ENCODE data around the gene COG5.

COG5 gene

GRCh38 chr7:107394276-107394675, 169.4 kb downstream of the COG5 start:
- no peak for DNase-seq (ENCODE audit: low read depth in 2 of 2)

DNA sequence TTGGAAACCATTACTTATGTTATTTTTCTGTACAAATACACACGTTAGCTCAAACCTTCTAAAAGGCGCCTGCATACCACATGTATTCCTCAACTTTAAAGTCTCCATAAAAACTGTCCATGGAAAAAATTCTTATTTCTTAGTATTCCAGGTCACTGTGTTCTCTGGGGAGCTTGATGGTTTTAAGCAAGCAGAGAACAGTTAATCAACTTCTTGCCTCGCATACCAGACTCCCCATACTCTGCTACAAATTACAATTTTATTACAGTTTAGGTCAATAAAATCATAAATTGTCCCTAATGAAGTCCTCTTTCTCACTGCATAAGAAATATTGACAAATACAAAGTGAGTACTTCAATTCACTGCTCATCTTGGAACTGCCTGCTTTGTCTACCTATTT, 170.9 kb downstream of the COG5 start:
- DNase-seq (ENCODE audit: low read depth in 2 of 2) = no peak

- no peak for DNase-seq (ENCODE audit: low read depth in 2 of 2)
Observed at GRCh38 chr7:107390916-107391315, 172.8 kb downstream of the COG5 start.

DNA sequence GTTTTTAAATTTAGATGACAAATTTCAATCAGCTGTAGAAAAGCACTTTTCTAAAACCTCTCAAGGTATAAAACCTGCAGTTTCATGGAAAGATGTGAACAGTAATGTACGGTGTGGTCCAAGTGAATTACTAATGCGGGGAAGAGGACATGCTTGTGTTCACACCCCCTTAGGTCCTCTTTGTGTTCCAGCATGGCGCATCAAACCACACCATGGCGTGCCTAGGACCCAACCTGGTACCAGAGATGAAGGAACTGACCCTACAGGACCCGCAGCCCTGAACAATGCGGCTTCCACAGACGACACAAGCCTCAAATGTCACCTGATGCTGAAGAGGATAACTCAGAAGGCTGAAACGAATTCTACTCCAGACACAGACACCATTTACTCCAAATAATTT, 175.1 kb downstream of the COG5 start:
- no peak for DNase-seq (ENCODE audit: low read depth in 2 of 2)

DNA sequence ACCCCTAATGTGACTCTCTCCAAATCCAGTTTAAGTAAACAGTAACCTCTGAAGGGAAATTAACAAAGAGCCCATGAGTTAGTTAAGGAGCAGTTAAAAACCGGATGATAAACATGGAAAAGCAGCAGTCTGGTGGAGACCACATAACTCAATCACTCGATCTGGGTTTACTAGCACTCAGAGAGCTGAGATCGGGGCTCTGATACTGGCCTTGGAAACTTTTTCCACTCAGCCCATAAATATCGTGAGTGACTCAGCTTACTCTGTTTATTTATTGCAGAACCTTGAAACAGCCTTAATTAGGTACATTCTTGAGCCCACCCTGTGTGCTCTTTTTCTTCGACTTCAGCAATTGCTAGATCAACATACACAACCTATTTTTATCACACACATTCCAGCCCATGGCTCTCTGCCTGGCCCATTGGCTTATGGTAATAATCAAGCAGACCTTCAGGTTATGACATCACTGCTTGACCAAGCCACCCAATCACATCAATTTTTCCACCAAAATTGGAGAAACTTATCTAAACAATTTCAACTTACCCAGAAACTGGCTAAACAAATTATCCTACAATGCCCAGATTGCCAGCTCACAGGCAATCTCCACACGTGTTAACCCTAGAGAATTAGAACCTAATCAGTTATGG, 176.0 kb downstream of the COG5 start:
- no peak for DNase-seq (ENCODE audit: low read depth in 2 of 2)

- DNase-seq (ENCODE audit: low read depth in 2 of 2) = no peak
Observed at GRCh38 chr7:107387128-107387527, 176.6 kb downstream of the COG5 start.

- DNase-seq (ENCODE audit: low read depth in 2 of 2) = no peak
Observed at GRCh38 chr7:107386548-107387102, 177.1 kb downstream of the COG5 start.

- no peak for DNase-seq (ENCODE audit: low read depth in 2 of 2)
Observed at GRCh38 chr7:107384025-107384424, 179.7 kb downstream of the COG5 start.

DNA sequence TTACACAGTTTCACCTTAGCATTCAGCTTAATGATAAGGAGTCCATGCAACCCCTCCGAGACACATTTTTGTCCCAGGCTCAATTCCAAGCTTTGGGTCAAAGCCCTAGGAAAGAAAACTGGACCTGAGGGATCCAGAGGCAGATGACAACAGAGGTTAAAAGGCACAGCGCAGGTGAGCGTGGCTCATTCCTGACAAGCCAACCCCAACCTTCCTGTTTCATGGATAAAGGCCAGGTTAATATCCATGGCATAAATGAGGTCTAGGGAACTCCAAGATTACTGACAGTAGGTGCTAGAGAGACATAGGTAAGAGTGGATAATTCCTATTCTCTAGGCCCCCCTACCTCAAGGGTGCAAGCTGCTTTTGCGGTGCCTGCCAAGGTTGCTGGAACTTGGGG, 180.5 kb downstream of the COG5 start:
- DNase-seq (ENCODE audit: low read depth in 2 of 2) = no peak

GRCh38 chr7:107381453-107381852, 182.3 kb downstream of the COG5 start:
- DNase-seq (ENCODE audit: low read depth in 2 of 2) = no peak

DNA sequence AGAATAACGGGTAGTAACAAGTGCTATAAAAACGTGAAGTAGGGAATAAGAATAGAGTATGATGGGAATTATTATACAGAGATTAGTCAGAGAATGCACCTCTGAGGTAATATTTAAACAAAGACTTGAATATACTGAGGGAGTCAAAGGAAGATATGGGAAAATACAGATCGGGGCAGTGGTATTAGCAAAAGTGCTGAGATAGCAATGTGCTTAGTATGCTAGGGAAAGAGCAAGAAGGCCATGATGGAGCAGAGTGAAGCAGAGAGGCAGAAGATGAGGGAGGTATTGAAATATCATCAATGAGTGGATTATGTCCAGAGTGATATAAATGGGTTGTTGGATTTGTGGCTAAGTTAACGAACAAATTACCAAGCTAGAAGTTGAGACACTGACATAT, 190.4 kb downstream of the COG5 start:
- no peak for DNase-seq (ENCODE audit: low read depth in 2 of 2)

DNA sequence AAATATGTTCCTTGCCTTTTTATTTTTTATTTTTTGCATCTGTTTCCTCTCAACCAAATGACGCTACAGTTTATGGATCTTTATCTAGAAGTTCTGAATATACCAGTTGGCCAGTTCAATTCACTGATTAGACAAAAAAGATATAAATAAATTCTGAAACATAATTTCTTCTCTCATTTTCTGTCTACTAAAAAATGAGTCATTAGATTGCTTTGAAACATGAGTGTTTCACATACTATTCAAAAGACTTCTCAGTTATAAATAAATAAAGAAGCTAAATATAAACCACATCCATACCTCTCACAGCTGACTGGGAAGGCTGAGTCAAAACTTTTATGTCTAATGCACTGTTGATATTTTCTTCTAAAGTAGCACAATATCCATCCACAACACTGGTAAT, 191.4 kb downstream of the COG5 start:
- DNase-seq (ENCODE audit: low read depth in 2 of 2) = no peak

GRCh38 chr7:107370816-107371215, 192.9 kb downstream of the COG5 start:
- no peak for DNase-seq (ENCODE audit: low read depth in 2 of 2)

DNA sequence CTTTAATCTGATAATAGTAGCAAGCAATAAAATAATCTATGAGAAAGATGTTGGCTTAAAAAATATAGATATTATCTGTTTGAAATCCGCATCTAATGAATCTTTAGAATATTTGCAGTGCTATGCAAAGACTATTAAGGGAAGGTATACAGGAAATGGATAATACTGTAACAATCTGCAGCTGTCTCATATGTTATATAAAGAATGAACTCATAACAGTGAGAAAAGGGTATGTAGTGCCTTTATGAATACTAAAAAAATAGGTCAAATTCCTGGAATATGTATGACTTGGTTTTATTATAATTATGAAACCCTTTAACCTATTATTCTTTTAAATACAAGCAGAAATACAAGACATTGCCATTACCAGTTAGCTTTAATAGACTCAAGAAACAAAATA, 198.9 kb downstream of the COG5 start:
- DNase-seq (ENCODE audit: low read depth in 2 of 2) = no peak

DNA sequence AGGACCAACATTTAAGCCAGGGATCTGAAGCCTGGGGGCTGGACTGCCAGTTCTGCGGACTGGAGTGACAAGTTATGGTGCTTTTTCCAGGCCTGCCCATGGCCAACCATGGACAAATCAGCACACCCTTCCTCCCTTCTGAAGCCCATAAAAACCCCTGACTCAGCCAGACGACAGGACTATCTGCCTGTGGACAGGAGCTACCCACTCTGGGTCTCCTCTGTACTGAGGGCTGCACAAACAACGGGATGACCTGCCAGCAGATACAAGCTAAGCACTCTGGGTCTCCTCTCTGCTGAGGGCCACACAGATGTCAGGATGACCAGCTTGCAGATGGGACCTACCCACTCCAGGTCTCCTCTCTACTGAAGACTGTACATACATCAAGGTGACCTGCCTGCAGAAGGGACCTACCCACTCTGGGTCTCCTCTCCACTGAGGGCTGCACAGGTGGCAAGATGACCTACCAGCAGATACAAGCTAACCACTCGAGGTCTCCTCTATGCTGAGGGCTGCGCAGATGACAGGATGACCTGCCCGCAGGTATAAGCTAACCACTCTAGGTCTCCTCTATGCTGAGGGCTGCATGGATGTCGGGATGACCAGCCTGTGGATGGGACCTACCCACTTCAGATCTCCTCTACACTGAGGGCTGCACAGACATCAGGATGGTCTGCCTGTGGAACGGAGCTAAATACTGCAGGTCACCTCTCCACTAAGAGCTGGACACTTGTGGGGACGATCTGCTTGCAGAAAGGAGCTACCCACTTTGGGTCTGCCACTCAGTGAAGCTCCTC, 204.0 kb downstream of the COG5 start:
- DNase-seq (ENCODE audit: low read depth in 2 of 2) = no peak

DNA sequence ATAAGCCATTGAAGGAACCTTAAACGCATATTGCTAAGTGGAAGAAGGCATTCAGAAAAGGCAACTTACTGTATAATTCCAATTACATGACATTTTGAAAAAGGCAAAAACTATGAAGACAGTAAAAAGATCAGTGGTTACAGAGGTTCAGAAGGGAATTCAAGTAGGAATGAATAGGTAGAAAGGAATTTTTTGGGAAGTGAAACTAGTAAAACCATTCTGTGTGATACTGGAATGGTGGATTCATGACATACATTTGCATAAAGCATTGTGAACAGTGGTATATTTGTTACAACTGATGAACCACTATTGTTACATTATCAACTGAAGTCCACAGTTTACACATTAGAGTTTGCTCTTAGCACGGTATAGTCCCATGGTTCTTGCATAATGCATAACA, 208.1 kb downstream of the COG5 start:
- no peak for DNase-seq (ENCODE audit: low read depth in 2 of 2)

DNA sequence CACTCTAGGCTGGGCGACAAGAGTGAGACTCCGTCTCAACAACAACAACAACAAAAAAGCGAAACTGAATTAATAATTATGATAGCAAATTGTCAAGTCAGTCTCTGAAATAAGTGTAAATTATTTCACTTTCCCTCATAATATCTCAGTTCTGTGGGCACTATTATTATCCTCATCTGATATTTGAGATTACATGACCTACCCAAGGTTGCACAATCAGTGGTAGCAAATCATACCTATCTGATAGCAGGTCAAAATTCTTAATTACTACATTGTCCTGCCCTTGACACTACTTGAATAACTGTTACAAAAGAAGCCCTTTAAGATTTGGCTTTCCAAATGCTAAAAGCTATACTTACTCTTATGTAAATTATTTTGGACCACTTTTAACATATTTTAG, 209.1 kb downstream of the COG5 start:
- no peak for DNase-seq (ENCODE audit: low read depth in 2 of 2)

DNA sequence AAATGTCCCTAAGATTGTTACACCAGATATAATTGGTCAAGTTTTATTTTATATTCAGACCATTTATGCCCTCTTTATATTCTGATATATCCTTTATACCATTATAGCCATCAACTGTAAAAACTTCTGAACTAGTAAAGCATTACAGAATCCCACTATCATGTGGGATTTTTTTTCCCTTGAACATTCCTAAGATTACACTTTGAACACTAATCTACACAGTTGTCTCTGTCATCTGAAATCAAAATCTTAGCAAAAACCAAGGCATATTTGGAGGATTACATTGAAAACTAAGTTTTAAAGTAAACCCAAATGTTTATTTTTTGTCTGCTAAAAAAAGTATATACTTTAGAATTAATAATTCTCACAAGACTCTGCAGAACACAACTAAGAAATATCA, 210.0 kb downstream of the COG5 start:
- no peak for DNase-seq (ENCODE audit: low read depth in 2 of 2)

DNA sequence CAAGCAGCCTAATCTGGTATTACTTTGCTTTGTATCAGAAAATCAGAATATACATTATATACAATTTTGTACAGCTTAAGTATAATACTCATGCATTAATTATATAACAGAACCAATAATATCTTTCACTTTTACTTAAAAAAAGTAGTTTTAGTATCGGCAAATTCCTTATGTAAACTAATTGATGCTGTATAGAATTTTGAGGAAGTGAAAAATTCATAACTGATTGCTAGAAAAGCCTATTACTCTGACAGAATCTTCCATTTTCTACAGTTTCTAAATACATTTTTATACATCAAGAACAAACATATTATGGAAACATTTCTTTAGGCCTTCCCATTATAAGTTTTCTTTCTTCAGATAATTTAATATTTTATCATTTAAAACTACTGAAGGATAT, 217.8 kb downstream of the COG5 start:
- DNase-seq (ENCODE audit: low read depth in 2 of 2) = no peak

GRCh38 chr7:107344799-107345198, 218.9 kb downstream of the COG5 start:
- DNase-seq (ENCODE audit: low read depth in 2 of 2) = no peak

DNA sequence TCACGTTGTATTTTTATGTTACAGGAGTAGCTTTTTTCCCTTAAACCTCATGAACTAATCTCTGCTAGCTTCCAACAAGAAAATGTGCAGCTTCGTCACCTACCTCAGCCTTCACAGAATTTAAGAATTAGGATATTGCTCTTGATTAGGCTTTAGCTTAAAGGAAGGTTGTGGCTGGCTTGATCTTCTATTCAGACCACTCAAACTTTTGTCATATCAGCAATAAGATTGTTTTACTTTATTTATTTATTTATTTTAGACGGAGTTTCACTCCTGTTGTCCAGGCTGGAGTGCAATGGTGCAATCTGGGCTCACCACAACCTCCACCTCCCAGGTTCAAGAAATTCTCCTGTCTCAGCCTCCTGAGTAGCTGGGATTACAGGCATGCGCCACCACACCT, 219.4 kb downstream of the COG5 start:
- no peak for DNase-seq (ENCODE audit: low read depth in 2 of 2)

DNA sequence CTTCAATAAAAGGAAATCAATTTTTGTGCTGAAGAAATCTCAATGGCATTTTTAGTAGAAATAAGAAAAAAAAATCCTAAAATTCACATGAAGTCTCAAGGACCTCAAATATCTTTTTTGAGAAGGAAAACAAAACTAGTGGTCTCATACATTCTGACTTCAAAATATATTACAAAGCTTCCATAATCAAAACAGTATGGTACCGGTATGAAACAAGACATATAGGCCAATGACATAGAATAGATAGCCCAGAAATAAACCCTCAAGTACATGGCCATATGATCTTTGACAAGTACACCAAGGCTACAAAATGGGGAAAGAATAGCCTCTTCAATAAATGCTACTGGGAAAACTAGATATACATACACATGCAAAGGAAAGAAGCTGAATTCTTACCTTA, 225.6 kb downstream of the COG5 start:
- DNase-seq (ENCODE audit: low read depth in 2 of 2) = no peak

GRCh38 chr7:107332488-107333269, 231.0 kb downstream of the COG5 start:
- DNase-seq (ENCODE audit: low read depth in 2 of 2) = no peak
